ENCODE results near the gene CDAN1.
"Not testable (repeated sequence)": the region's sequence is repeated elsewhere in the genome, so short reads cannot be mapped to it uniquely, and the experiment has no call there.

Gene CDAN1

DNA sequence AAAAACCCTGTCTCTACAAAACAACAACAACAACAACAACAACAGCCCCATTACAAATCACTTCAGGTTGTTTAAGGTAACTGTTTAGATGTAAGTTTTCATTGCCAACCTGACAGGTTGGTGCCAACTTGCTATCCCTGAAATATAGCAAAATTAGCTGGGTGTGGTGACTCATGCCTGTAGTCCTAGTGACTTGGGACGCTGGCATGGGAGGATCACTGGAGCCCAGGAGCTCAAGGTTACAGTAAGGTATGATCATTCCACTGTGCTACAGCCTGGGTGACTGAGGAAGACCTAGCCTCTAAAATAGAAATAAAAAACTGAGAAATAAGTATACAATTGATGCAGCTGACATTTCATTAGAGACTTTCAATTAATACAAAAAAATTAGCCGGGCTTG, 36.0 kb upstream of the CDAN1 start:
- no peak for TF ChIP-seq L3MBTL2 (conservative IDR thresholded peaks at IDR 0.05)
- no peak for TF ChIP-seq NFRKB (IDR thresholded peaks at IDR 0.05)
- no peak for TF ChIP-seq SP1 (IDR thresholded peaks at IDR 0.05)
- TF ChIP-seq ELF4 (IDR thresholded peaks at IDR 0.05): no peak
- TF ChIP-seq FOXK2 (IDR thresholded peaks at IDR 0.05): no peak
- TF ChIP-seq FOXA1 (IDR thresholded peaks at IDR 0.05): no peak
- TF ChIP-seq TARDBP (IDR thresholded peaks at IDR 0.05): no peak
- TF ChIP-seq HDGF (IDR thresholded peaks at IDR 0.05; ENCODE audit: borderline replicate concordance): no peak
- TF ChIP-seq ZNF384 (IDR thresholded peaks at IDR 0.05): no peak
- no peak for DNase-seq (ENCODE audit: extremely low spot score)
- CTCF ChIA-PET: no interaction called here

GRCh38 chr15:42772144-42772543, 35.2 kb upstream of the CDAN1 start:
- no peak for DNase-seq (ENCODE audit: extremely low spot score)
- ChIA-PET CTCF (no interaction called here), POLR2A (no interaction called here)
- TF ChIP-seq PKNOX1 (IDR thresholded peaks at IDR 0.05) (no peak), ZNF384 (IDR thresholded peaks at IDR 0.05) (no peak), L3MBTL2 (conservative IDR thresholded peaks at IDR 0.05) (no peak), NFRKB (IDR thresholded peaks at IDR 0.05) (no peak), HDGF (IDR thresholded peaks at IDR 0.05; ENCODE audit: borderline replicate concordance) (no peak), TARDBP (IDR thresholded peaks at IDR 0.05) (no peak), ARNT (IDR thresholded peaks at IDR 0.05) (no peak), CTBP1 (IDR thresholded peaks at IDR 0.05; ENCODE audit: borderline replicate concordance) (no peak), FOXA1 (IDR thresholded peaks at IDR 0.05) (no peak), SP1 (IDR thresholded peaks at IDR 0.05) (no peak), FOXK2 (IDR thresholded peaks at IDR 0.05) (no peak), SUZ12 (IDR thresholded peaks at IDR 0.05) (no peak), LEF1 (IDR thresholded peaks at IDR 0.05; ENCODE audit: borderline replicate concordance) (no peak), BHLHE40 (IDR thresholded peaks at IDR 0.05; ENCODE audit: borderline replicate concordance) (no peak), ELF4 (IDR thresholded peaks at IDR 0.05) (no peak), FOXM1 (IDR thresholded peaks at IDR 0.05; ENCODE audit: borderline replicate concordance) (no peak)

More for the DNA sequence above, 36.0 kb upstream of the CDAN1 start:
- POLR2A ChIA-PET: no interaction called here

DNA sequence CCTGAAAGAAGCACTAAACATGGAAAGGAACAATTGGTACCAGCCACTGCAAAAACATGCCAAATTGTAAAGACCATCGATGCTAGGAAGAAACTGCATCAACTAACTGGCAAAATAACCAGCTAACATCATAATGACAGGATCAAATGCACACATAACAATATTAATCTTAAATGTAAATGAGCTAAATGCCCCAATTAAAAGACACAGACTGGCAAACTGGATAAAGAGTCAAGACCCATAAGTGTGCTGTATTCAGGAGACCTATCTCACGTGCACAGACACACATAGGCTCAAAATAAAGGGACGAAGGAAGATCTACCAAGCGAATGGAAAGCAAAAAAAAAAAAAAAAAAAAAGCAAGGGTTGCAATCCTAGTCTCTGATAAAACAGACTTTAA, 29.2 kb upstream of the CDAN1 start:
- DNase-seq (ENCODE audit: extremely low spot score); POLR2A ChIA-PET: not testable (repeated sequence)

DNA sequence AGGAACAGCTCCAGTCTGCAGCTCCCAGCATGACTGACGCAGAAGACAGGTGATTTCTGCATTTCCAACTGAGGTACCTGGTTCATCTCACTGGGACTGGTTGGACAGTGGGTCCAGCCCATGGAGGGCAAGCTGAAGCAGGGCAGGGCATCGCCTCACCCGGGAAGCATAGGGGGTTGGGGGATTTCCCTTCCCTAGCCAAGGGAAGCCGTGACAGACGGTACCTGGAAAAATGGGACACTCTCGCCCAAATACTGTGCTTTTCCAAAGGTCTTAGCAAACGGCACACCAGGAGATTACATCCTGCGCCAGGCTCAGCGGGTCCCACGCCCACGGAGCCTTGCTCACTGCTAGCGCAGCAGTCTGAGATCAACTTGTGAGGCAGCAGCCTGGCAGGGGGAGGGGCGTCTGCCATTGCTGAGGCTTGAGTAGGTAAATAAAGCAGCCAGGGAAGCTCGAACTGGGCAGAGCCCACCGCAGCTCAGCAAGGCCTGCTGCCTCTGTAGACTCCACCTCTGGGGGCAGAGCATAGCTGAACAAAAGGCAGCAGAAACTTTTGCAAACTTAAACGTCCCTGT, 27.3 kb upstream of the CDAN1 start:
- POLR2A ChIA-PET; DNase-seq (ENCODE audit: extremely low spot score); CTCF ChIA-PET: not testable (repeated sequence)

More for the DNA sequence above, 29.2 kb upstream of the CDAN1 start:
- CTCF ChIA-PET: not testable (repeated sequence)

GRCh38 chr15:42761813-42762212, 24.9 kb upstream of the CDAN1 start:
- POLR2A ChIA-PET; CTCF ChIA-PET; DNase-seq (ENCODE audit: extremely low spot score): not testable (repeated sequence)

DNA sequence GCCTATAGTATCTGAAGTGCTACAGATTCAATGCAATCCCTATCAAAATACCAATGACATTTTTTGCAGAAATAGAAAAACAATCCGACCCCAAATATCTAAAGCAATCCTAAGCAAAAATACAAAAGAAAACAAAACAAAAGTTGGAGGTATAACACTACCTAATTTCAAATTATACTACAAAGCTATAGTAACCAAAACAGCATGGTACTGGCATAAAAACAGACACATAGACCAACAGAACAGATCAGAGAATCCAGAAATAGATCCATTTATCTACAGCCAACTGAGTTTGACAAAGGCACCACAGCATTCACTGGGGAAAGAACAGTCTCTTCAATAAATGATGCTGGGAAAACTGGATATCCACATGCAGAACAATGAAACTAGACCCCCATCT, 23.8 kb upstream of the CDAN1 start:
- ChIA-PET POLR2A (no interaction called here), CTCF (no interaction called here)
- no peak for DNase-seq (ENCODE audit: extremely low spot score)
- TF ChIP-seq HDGF (IDR thresholded peaks at IDR 0.05; ENCODE audit: borderline replicate concordance): no peak
- TF ChIP-seq FOXA1 (IDR thresholded peaks at IDR 0.05): no peak
- TF ChIP-seq NFRKB (IDR thresholded peaks at IDR 0.05): no peak
- no peak for TF ChIP-seq TARDBP (IDR thresholded peaks at IDR 0.05)
- TF ChIP-seq BHLHE40 (IDR thresholded peaks at IDR 0.05; ENCODE audit: borderline replicate concordance): no peak
- TF ChIP-seq L3MBTL2 (conservative IDR thresholded peaks at IDR 0.05): no peak
- TF ChIP-seq CTBP1 (IDR thresholded peaks at IDR 0.05; ENCODE audit: borderline replicate concordance): no peak
- TF ChIP-seq SUZ12 (IDR thresholded peaks at IDR 0.05): no peak
- TF ChIP-seq ARNT (IDR thresholded peaks at IDR 0.05): no peak
- TF ChIP-seq FOXK2 (IDR thresholded peaks at IDR 0.05): no peak

- POLR2A ChIA-PET: no interaction called here
- no peak for DNase-seq (ENCODE audit: extremely low spot score)
- TF ChIP-seq SP1 (IDR thresholded peaks at IDR 0.05): no peak
- TF ChIP-seq FOXM1 (IDR thresholded peaks at IDR 0.05; ENCODE audit: borderline replicate concordance): no peak
- CTCF ChIA-PET: no interaction called here
Measured at GRCh38 chr15:42759093-42759492, 22.2 kb upstream of the CDAN1 start.

DNA sequence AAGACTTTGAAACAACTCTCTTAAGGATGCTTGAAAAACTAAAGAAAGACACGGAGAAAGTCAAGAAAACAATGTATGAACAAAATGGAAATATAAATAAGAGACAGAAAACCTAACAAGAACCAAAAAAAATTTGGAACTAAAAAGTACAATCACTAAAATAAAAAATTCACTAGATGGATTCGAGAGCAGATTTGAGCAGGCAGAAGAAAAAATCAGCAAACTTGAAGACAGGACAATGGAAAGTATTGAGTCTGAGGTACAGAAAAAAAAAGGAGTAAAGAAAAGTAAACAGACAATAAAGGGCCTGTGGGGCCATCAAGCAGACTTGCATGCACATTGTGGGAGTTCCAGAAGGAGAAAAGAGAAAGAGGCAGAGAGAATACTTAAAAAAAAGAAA, 13.4 kb upstream of the CDAN1 start:
- CTCF ChIA-PET: no interaction called here
- POLR2A ChIA-PET: no interaction called here
- TF ChIP-seq CTBP1 (IDR thresholded peaks at IDR 0.05; ENCODE audit: borderline replicate concordance) (no peak), TARDBP (IDR thresholded peaks at IDR 0.05) (no peak), FOXK2 (IDR thresholded peaks at IDR 0.05) (no peak)
- DNase-seq (ENCODE audit: extremely low spot score): no peak

- no peak for DNase-seq (ENCODE audit: extremely low spot score)
- POLR2A ChIA-PET: no interaction called here
- no peak for TF ChIP-seq SP1 (IDR thresholded peaks at IDR 0.05)
- no peak for TF ChIP-seq SUZ12 (IDR thresholded peaks at IDR 0.05)
- no peak for TF ChIP-seq CTBP1 (IDR thresholded peaks at IDR 0.05; ENCODE audit: borderline replicate concordance)
- TF ChIP-seq HDGF (IDR thresholded peaks at IDR 0.05; ENCODE audit: borderline replicate concordance): no peak
- TF ChIP-seq PKNOX1 (IDR thresholded peaks at IDR 0.05): no peak
- TF ChIP-seq FOXM1 (IDR thresholded peaks at IDR 0.05; ENCODE audit: borderline replicate concordance): no peak
- TF ChIP-seq ARNT (IDR thresholded peaks at IDR 0.05): no peak
- TF ChIP-seq L3MBTL2 (conservative IDR thresholded peaks at IDR 0.05): no peak
- TF ChIP-seq BHLHE40 (IDR thresholded peaks at IDR 0.05; ENCODE audit: borderline replicate concordance): no peak
- no peak for TF ChIP-seq ELF4 (IDR thresholded peaks at IDR 0.05)
- TF ChIP-seq FOXK2 (IDR thresholded peaks at IDR 0.05): no peak
- TF ChIP-seq ZNF384 (IDR thresholded peaks at IDR 0.05): no peak
- no peak for TF ChIP-seq LEF1 (IDR thresholded peaks at IDR 0.05; ENCODE audit: borderline replicate concordance)
- no peak for TF ChIP-seq NFRKB (IDR thresholded peaks at IDR 0.05)
- no peak for TF ChIP-seq FOXA1 (IDR thresholded peaks at IDR 0.05)
- CTCF ChIA-PET: no interaction called here
Measured at GRCh38 chr15:42749266-42749665, 12.3 kb upstream of the CDAN1 start.
